Neural cell (in vitro differentiated cells): ENCODE measurements around the gene PLD1. TPM values are rescaled to one million over a fixed set of nuclear protein-coding genes. Genes with fewer than 3 reads are reported as not detected.

Source experiments
- H2AFZ ChIP-seq: fragments of 200-600, 300-800 bp; sonication (generic), shearing (Covaris generic); 2 replicates; pipeline ENCODE4 v1.6.0; 2014; ENCODE audit warnings: low read depth, mild to moderate bottlenecking, antibody characterized with exemption, low read length, moderate library complexity
- H3F3A ChIP-seq: fragments of 200-600 bp; shearing (Covaris generic); 2 replicates; pipeline ENCODE4 v1.6.1; 2016; ENCODE audit warnings: mild to moderate bottlenecking, moderate library complexity, mixed read lengths, antibody characterized with exemption, low read length; ENCODE audit not compliant: insufficient read depth, poor library complexity, severe bottlenecking
- H3K27ac ChIP-seq: fragments of 200-600, 300-800 bp; sonication (generic), shearing (Covaris generic); 2 replicates; pipeline ENCODE4 v1.5.1; 2014; ENCODE audit warnings: mild to moderate bottlenecking, low read length, moderate library complexity
- H3K27me3 ChIP-seq: fragments of 300-800, 200-600 bp; sonication (generic), shearing (Covaris generic); 2 replicates; pipeline ENCODE4 v1.6.0; 2014; ENCODE audit warnings: mild to moderate bottlenecking, low read depth, low read length, moderate library complexity; ENCODE audit not compliant: insufficient read depth
- H3K36me3 ChIP-seq: fragments of 300-800, 200-600 bp; sonication (generic), shearing (Covaris generic); 2 replicates; pipeline ENCODE4 v1.5.1; 2014; ENCODE audit warnings: mild to moderate bottlenecking, antibody characterized with exemption, low read length, moderate library complexity; ENCODE audit not compliant: insufficient read depth
- H3K4me2 ChIP-seq: fragments of 300-800, 200-600 bp; sonication (generic), shearing (Covaris generic); 2 replicates; pipeline ENCODE4 v1.6.0; 2014; ENCODE audit warnings: mild to moderate bottlenecking, low read length
- H3K4me3 ChIP-seq: fragments of 300-800, 200-600 bp; sonication (generic), shearing (Covaris generic); 2 replicates; pipeline ENCODE4 v1.5.1; 2014; ENCODE audit warnings: mild to moderate bottlenecking, low read length, moderate library complexity
- H3K79me2 ChIP-seq: fragments of 200-600 bp; shearing (Covaris generic); replicated peaks from 2 replicates; pipeline ENCODE4 v1.6.0; 2014; ENCODE audit warnings: mild to moderate bottlenecking, low read length, moderate library complexity; ENCODE audit not compliant: insufficient read depth
- H3K9ac ChIP-seq: fragments of 300-800, 200-600 bp; sonication (generic), shearing (Covaris generic); 2 replicates; pipeline ENCODE4 v1.6.1; 2016; ENCODE audit warnings: mild to moderate bottlenecking, low read length, mixed read lengths
- H3K9me2 ChIP-seq: fragments of 200-600 bp; shearing (Covaris generic); 2 replicates; pipeline ENCODE4 v1.6.1; 2016; ENCODE audit warnings: mild to moderate bottlenecking, low read length, mixed read lengths; ENCODE audit not compliant: insufficient read depth
- H3K9me3 ChIP-seq: fragments of 200-600, 300-800 bp; sonication (generic), shearing (Covaris generic); 2 replicates; pipeline ENCODE4 v1.6.1; 2016; ENCODE audit warnings: mild to moderate bottlenecking, mixed run types, low read length, moderate library complexity, mixed read lengths
- H4K20me1 ChIP-seq: fragments of 200-600 bp; shearing (Covaris generic); 2 replicates; pipeline ENCODE4 v1.6.1; 2016; ENCODE audit warnings: mild to moderate bottlenecking, mixed run types; ENCODE audit not compliant: insufficient read depth
- CTCF ChIP-seq: fragments of 450-650 bp; IDR thresholded peaks from 2 replicates; pipeline ENCODE4 v1.5.1; 2014; ENCODE audit warnings: antibody characterized with exemption, mild to moderate bottlenecking, moderate library complexity; ENCODE audit not compliant: poor library complexity, severe bottlenecking
- EP300 ChIP-seq: fragments of 450-650 bp; conservative IDR thresholded peaks from 2 replicates; pipeline ENCODE4 v1.6.1; 2014; ENCODE audit warnings: antibody characterized with exemption, mild to moderate bottlenecking, moderate library complexity; ENCODE audit not compliant: poor library complexity, severe bottlenecking
- EZH2 ChIP-seq: fragments of 200-600, 300-800 bp; shearing (Covaris generic), sonication (generic); IDR thresholded peaks from 2 replicates; pipeline ENCODE4 v1.6.1; 2014; ENCODE audit warnings: antibody characterized with exemption, low read length, borderline replicate concordance, mild to moderate bottlenecking; ENCODE audit not compliant: insufficient read depth, poor library complexity, severe bottlenecking
- MXI1 ChIP-seq: fragments of 450-650 bp; conservative IDR thresholded peaks from 2 replicates; pipeline ENCODE4 v1.6.1; 2014; ENCODE audit warnings: antibody characterized with exemption, mild to moderate bottlenecking; ENCODE audit not compliant: poor library complexity, severe bottlenecking
- POLR2AphosphoS5 ChIP-seq: IDR thresholded peaks from 2 replicates; pipeline ENCODE4 v1.6.1; 2012
- RAD21 ChIP-seq: fragments of 450-650 bp; conservative IDR thresholded peaks from 2 replicates; pipeline ENCODE4 v1.6.1; 2014; ENCODE audit warnings: antibody characterized with exemption, mild to moderate bottlenecking, moderate library complexity
- REST ChIP-seq: IDR thresholded peaks from 2 replicates; pipeline ENCODE4 v1.6.1; 2012; ENCODE audit warnings: borderline replicate concordance
- SMC3 ChIP-seq: fragments of 450-650 bp; conservative IDR thresholded peaks from 2 replicates; pipeline ENCODE4 v1.6.1; 2014; ENCODE audit warnings: antibody characterized with exemption, mild to moderate bottlenecking, moderate library complexity; ENCODE audit not compliant: poor library complexity
- TAF1 ChIP-seq: IDR thresholded peaks from 2 replicates; pipeline ENCODE4 v1.6.1; 2012; ENCODE audit warnings: low read depth
- polyA plus RNA-seq: library from polyadenylated mRNA; depleted of rRNA; stranded (reverse); fragments of >200 nt; gene quantifications from 2 replicates; pipeline ENCODE4 v1.2.3, GENCODE V29; 2014

The PLD1 gene
- polyA plus RNA-seq, 1 donor from 2014 or later: 0.06 TPM

GRCh38 chr3:171704002-171704401, 106.3 kb downstream of the PLD1 start:
- TF ChIP-seq POLR2AphosphoS5 (no peak), TAF1 (no peak), EZH2 (no peak), RAD21 (no peak), EP300 (no peak), MXI1 (no peak), SMC3 (no peak), CTCF (no peak), REST (no peak)
- Histone ChIP-seq H3K9ac (no peak overlapping the region), H3K79me2 (no peaks in the 10 kb centered on the region), H4K20me1 (no peaks in the 10 kb centered on the region), H2AFZ (no peak overlapping the region), H3F3A (no peaks in the 10 kb centered on the region), H3K27me3 (no peaks in the 10 kb centered on the region), H3K27ac (no peak overlapping the region), H3K9me2 (no peaks in the 10 kb centered on the region), H3K36me3 (no peaks in the 10 kb centered on the region), H3K9me3 (no peaks in the 10 kb centered on the region), H3K4me3 (no peak overlapping the region), H3K4me2 (no peak overlapping the region)

- Histone ChIP-seq H3K4me2 (no peak overlapping the region), H3K9ac (no peak overlapping the region), H3K4me3 (no peak overlapping the region), H3K36me3 (no peaks in the 10 kb centered on the region), H2AFZ (no peak overlapping the region), H3K79me2 (no peaks in the 10 kb centered on the region), H3F3A (no peaks in the 10 kb centered on the region), H3K27me3 (no peaks in the 10 kb centered on the region), H3K9me2 (no peaks in the 10 kb centered on the region), H4K20me1 (no peaks in the 10 kb centered on the region), H3K9me3 (no peaks in the 10 kb centered on the region), H3K27ac (no peak overlapping the region)
- TF ChIP-seq RAD21 (no peak), CTCF (no peak), SMC3 (no peak), POLR2AphosphoS5 (no peak), TAF1 (no peak), EZH2 (no peak), REST (no peak), MXI1 (no peak), EP300 (no peak)
Measured at GRCh38 chr3:171703144-171703543, 107.1 kb downstream of the PLD1 start.
